ENCODE data around the gene KATNA1. TPM values are rescaled to one million over a fixed set of nuclear protein-coding genes. Genes with fewer than 3 reads are reported as not detected.
"Not testable (repeated sequence)": the region's sequence is repeated elsewhere in the genome, so short reads cannot be mapped to it uniquely, and the experiment has no call there.

KATNA1 gene
- polyA plus RNA-seq, 1 of the 3 experiments (the other 2 are of a cell fraction) = 13.2 TPM

DNA sequence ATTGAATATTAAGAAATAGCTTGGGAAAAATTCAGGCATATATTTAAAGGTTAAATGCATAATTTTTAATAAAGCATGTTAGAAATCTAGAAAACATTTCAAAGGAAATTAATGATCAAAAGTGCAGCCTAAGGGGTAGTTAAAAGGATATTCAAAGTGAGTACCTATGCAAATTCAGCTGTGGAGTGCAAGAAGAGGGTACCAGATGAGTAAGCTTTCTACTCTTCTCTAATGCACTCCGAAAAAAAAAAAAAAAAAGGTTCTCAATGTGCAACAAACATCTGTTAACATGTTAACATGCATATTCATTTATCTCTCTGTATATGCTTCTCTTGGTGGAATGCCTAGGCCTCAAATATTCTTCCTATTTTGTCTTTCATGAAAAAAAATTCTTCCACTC lies 32.0 kb upstream of the KATNA1 start:
- ChIA-PET CTCF (interaction anchor here (0.5 to 0.6 kb wide), 2 partner anchors 13 to 185 kb away, joined by 3 read pairs; no protein-coding TSS in a partner anchor), POLR2A (no interaction called here)
- Histone ChIP-seq H3K27me3 (ENCODE audit: insufficient read depth) (no peaks in the 10 kb centered on the region), H3K9ac (no peak overlapping the region), H3K27ac (ENCODE audit: low read depth in 2 of 2, low read length in 1 of 2) (no peak overlapping the region), H3K4me3 (ENCODE audit: low read depth in 2 of 2, low read length in 1 of 2) (no peak overlapping the region), H3K79me2 (ENCODE audit: insufficient read depth) (peaks cover 15% of the 10 kb centered on the region; the same call in 1 of the 2 replicates), H3K4me1 (ENCODE audit: control insufficient read depth in 1 of 2, insufficient read depth in 2 of 2, low read depth in 1 of 2, low read length in 1 of 2) (no peaks in the 10 kb centered on the region), H3F3A (replicated peaks; ENCODE audit: insufficient read depth) (peaks cover 3% of the 10 kb centered on the region), H4K20me1 (ENCODE audit: insufficient read depth) (no peaks in the 10 kb centered on the region), H2AFZ (ENCODE audit: low read depth) (no peak overlapping the region), H3K9me3 (no peaks in the 10 kb centered on the region), H3K4me2 (no peak overlapping the region), H3K36me3 (replicated peaks in 1 of 2; ENCODE audit: control insufficient read depth in 1 of 2, insufficient read depth in 2 of 2, low read length in 1 of 2) (peaks cover 35 to 46% of the 10 kb centered on the region in 2 experiments), H3K9me2 (no peaks in the 10 kb centered on the region)
- no peak for DNase-seq
- TF ChIP-seq FOSL2 (IDR thresholded peaks at IDR 0.05; ENCODE audit: borderline replicate concordance, low read depth) = no peak
- TF ChIP-seq TCF12 (IDR thresholded peaks at IDR 0.05) = no peak
- no peak for TF ChIP-seq MAX (IDR thresholded peaks at IDR 0.05; ENCODE audit: low read depth)
- no peak for TF ChIP-seq TAF1 (IDR thresholded peaks at IDR 0.05; ENCODE audit: borderline replicate concordance, low read depth, low read length)
- no peak for TF ChIP-seq ELF1 (IDR thresholded peaks at IDR 0.05)
- TF ChIP-seq NFIC (IDR thresholded peaks at IDR 0.05; ENCODE audit: borderline replicate concordance) = no peak
- TF ChIP-seq YY1 (IDR thresholded peaks at IDR 0.05; ENCODE audit: low read depth) = no peak
- TF ChIP-seq RCOR1 (IDR thresholded peaks at IDR 0.05; ENCODE audit: low read length) = no peak
- TF ChIP-seq IRF3 (IDR thresholded peaks at IDR 0.05; ENCODE audit: low read depth, low read length) = no peak
- no peak for TF ChIP-seq POLR2AphosphoS5 (IDR thresholded peaks at IDR 0.05; ENCODE audit: low read depth, low read length)
- TF ChIP-seq EP300 (IDR thresholded peaks at IDR 0.05; ENCODE audit: borderline replicate concordance in 1 of 2, low read depth in 1 of 2, low read length in 1 of 2) = no peak
- TF ChIP-seq RAD21 (IDR thresholded peaks at IDR 0.05; ENCODE audit: low read length) = no peak
- no peak for TF ChIP-seq RFX5 (IDR thresholded peaks at IDR 0.05; ENCODE audit: low read length)
- no peak for TF ChIP-seq FOXJ3 (CRISPR knock-in tag; IDR thresholded peaks at IDR 0.05)
- TF ChIP-seq CTCF (IDR thresholded peaks at IDR 0.05) = no peak
- no peak for TF ChIP-seq MEF2A (IDR thresholded peaks at IDR 0.05; ENCODE audit: borderline replicate concordance, low read depth)
- WGBS (ENCODE audit: low lambda C conversion rate) = 62% methylated on average over 1 of the region's 1 CpG

DNA sequence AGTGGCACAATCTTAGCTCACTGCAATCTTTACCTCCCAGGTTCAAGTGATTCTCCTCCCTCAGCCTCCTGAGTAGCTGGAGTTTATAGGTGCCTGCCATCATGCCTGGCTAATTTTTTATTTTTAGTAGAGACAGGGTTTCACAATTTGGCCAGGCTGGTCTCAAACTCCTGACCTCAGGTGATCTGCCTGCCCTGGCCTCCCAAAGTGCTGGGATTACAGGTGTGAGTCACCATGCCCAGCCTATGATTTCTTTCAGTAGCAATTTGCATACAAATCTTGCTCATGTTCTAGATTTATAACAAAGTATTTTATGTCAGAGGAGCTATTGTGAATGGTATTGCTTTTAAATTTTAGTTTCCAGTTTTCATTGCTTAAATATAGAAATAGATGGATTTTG lies 23.8 kb upstream of the KATNA1 start:
- H3F3A ChIP-seq (replicated peaks; ENCODE audit: insufficient read depth); H3K79me2 ChIP-seq (ENCODE audit: insufficient read depth); H3K4me2 ChIP-seq; H4K20me1 ChIP-seq (ENCODE audit: insufficient read depth); H3K27me3 ChIP-seq (ENCODE audit: insufficient read depth); H3K4me1 ChIP-seq (ENCODE audit: control insufficient read depth in 1 of 2, insufficient read depth in 2 of 2, low read depth in 1 of 2, low read length in 1 of 2); POLR2A ChIA-PET; H2AFZ ChIP-seq (ENCODE audit: low read depth); CTCF ChIA-PET; DNase-seq; H3K9me3 ChIP-seq; H3K27ac ChIP-seq (ENCODE audit: low read depth in 2 of 2, low read length in 1 of 2); H3K9me2 ChIP-seq; H3K9ac ChIP-seq; H3K4me3 ChIP-seq (ENCODE audit: low read depth in 2 of 2, low read length in 1 of 2): not testable (repeated sequence)
- H3K36me3 ChIP-seq (replicated peaks in 1 of 2; ENCODE audit: control insufficient read depth in 1 of 2, insufficient read depth in 2 of 2, low read length in 1 of 2) = peaks cover 23 to 42% of the 10 kb centered on the region in 2 experiments
